HepG2 (cell line): ENCODE data around the gene POLA1. TPM values are rescaled to one million over a fixed set of nuclear protein-coding genes. Genes with fewer than 3 reads are reported as not detected.

Source experiments
- GTF3A ChIP-seq: sonication (generic); formaldehyde crosslinking; conservative IDR thresholded peaks from 2 replicates; pipeline ENCODE4 v1.4.0; 2020; ENCODE audit warnings: mild to moderate bottlenecking, missing genetic modification reagents
- IKZF1 ChIP-seq: fragments of 450-650 bp; IDR thresholded peaks from 2 replicates; pipeline ENCODE4 v1.7.1; 2016
- IRX3 ChIP-seq: sonication (generic); formaldehyde crosslinking; IDR thresholded peaks from 2 replicates; pipeline ENCODE4 v1.8.1; 2023; ENCODE audit warnings: mild to moderate bottlenecking, low read depth, missing genetic modification reagents, borderline replicate concordance
- KDM4B ChIP-seq: sonication (generic); formaldehyde crosslinking; IDR thresholded peaks from 2 replicates; pipeline ENCODE4 v1.4.0; 2020; ENCODE audit warnings: missing genetic modification reagents
- KLF12 ChIP-seq: sonication (generic); formaldehyde crosslinking; IDR thresholded peaks from 2 replicates; pipeline ENCODE4 v1.4.0; 2020; ENCODE audit warnings: missing genetic modification reagents, borderline replicate concordance
- MAFG ChIP-seq: sonication (generic); formaldehyde crosslinking; IDR thresholded peaks from 2 replicates; pipeline ENCODE4 v1.5.1; 2020; ENCODE audit warnings: mild to moderate bottlenecking, missing genetic modification reagents
- MZF1 ChIP-seq: sonication (generic); formaldehyde crosslinking; IDR thresholded peaks from 2 replicates; pipeline ENCODE4 v1.8.1; 2023; ENCODE audit warnings: mild to moderate bottlenecking, missing genetic modification reagents, borderline replicate concordance
- NFYB ChIP-seq: sonication (generic); formaldehyde crosslinking; IDR thresholded peaks from 2 replicates; pipeline ENCODE4 v1.4.0; 2020; ENCODE audit warnings: missing genetic modification reagents
- POGZ ChIP-seq: sonication (generic); formaldehyde crosslinking; IDR thresholded peaks from 2 replicates; pipeline ENCODE4 v1.4.0; 2020; ENCODE audit warnings: mild to moderate bottlenecking, missing genetic modification reagents
- SAP130 ChIP-seq: IDR thresholded peaks from 2 replicates; pipeline ENCODE4 v1.6.1; 2016; ENCODE audit warnings: low read depth
- YEATS2 ChIP-seq: sonication (generic); formaldehyde crosslinking; IDR thresholded peaks from 2 replicates; pipeline ENCODE4 v1.4.0; 2020; ENCODE audit warnings: missing genetic modification reagents, borderline replicate concordance
- ZNF782 ChIP-seq: sonication (generic); formaldehyde crosslinking; IDR thresholded peaks from 2 replicates; pipeline ENCODE4 v1.4.0; 2020; ENCODE audit warnings: missing genetic modification reagents, mild to moderate bottlenecking, borderline replicate concordance
- polyA plus RNA-seq, 8 experiments: library from polyadenylated mRNA; depleted of rRNA in 3 of 8; stranded (reverse) in 7 of 8; unstranded in 1 of 8; fragments of >200 nt; fragmentation: Illumina TruSeq in 4 of 8; extraction: Trizol in 4 of 8; gene quantifications; 2 replicates each; pipeline versions ENCODE4 v1.2.1 to v1.2.3, GENCODE V29; 2011 to 2016; ENCODE audit warnings: low read depth in 4 of 8, missing spikeins in 1 of 8, mixed read lengths in 1 of 8; ENCODE audit not compliant: insufficient read depth in 1 of 8
- total RNA-seq, 5 experiments: library from RNA; depleted of rRNA; stranded (reverse); fragments of >200 nt; fragmentation: Illumina TruSeq; extraction: Trizol; gene quantifications; 2 replicates each; pipeline ENCODE4 v1.2.3, GENCODE V29; 2016; ENCODE audit warnings: low read depth in 1 of 5
- TF ChIP-seq, protein P1 (sequence below): sonication (generic); formaldehyde crosslinking; IDR thresholded peaks from 2 replicates; pipeline ENCODE4 v1.4.0; 2020; ENCODE audit warnings: low read depth, missing genetic modification reagents
- TF ChIP-seq, protein P2 (sequence below): IDR thresholded peaks from 2 replicates; pipeline ENCODE4 v1.4.0; 2020; ENCODE audit warnings: mild to moderate bottlenecking, missing genetic modification reagents
- TF ChIP-seq, protein P3 (sequence below), 2 experiments: sonication (generic) in 1 of 2; formaldehyde crosslinking in 1 of 2; IDR thresholded peaks; 2 replicates each; pipeline versions ENCODE4 v1.5.1 to v1.6.1; 2011 to 2020; ENCODE audit warnings: borderline replicate concordance in 1 of 2, low read depth in 1 of 2, low read length in 1 of 2, mild to moderate bottlenecking in 1 of 2, missing genetic modification reagents in 1 of 2, moderate library complexity in 1 of 2

Gene POLA1
- total and polyA plus RNA-seq, 2 of the 13 experiments (the other 11 are each of a cell fraction or from before 2014, with no cell fraction given): 3.3 to 26.5 TPM

GRCh38 chrX:25015486-25016360 lies 322.0 kb downstream of the POLA1 start, which contains the start of gene ARX (continued):
- TF ChIP-seq, protein P1, sequence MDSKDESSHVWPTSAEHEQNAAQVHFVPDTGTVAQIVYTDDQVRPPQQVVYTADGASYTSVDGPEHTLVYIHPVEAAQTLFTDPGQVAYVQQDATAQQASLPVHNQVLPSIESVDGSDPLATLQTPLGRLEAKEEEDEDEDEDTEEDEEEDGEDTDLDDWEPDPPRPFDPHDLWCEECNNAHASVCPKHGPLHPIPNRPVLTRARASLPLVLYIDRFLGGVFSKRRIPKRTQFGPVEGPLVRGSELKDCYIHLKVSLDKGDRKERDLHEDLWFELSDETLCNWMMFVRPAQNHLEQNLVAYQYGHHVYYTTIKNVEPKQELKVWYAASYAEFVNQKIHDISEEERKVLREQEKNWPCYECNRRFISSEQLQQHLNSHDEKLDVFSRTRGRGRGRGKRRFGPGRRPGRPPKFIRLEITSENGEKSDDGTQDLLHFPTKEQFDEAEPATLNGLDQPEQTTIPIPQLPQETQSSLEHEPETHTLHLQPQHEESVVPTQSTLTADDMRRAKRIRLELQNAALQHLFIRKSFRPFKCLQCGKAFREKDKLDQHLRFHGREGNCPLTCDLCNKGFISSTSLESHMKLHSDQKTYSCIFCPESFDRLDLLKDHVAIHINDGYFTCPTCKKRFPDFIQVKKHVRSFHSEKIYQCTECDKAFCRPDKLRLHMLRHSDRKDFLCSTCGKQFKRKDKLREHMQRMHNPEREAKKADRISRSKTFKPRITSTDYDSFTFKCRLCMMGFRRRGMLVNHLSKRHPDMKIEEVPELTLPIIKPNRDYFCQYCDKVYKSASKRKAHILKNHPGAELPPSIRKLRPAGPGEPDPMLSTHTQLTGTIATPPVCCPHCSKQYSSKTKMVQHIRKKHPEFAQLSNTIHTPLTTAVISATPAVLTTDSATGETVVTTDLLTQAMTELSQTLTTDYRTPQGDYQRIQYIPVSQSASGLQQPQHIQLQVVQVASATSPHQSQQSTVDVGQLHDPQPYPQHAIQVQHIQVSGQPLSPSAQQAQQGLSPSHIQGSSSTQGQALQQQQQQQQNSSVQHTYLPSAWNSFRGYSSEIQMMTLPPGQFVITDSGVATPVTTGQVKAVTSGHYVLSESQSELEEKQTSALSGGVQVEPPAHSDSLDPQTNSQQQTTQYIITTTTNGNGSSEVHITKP (CRISPR knock-in tag): no peak
- TF ChIP-seq, protein P2, sequence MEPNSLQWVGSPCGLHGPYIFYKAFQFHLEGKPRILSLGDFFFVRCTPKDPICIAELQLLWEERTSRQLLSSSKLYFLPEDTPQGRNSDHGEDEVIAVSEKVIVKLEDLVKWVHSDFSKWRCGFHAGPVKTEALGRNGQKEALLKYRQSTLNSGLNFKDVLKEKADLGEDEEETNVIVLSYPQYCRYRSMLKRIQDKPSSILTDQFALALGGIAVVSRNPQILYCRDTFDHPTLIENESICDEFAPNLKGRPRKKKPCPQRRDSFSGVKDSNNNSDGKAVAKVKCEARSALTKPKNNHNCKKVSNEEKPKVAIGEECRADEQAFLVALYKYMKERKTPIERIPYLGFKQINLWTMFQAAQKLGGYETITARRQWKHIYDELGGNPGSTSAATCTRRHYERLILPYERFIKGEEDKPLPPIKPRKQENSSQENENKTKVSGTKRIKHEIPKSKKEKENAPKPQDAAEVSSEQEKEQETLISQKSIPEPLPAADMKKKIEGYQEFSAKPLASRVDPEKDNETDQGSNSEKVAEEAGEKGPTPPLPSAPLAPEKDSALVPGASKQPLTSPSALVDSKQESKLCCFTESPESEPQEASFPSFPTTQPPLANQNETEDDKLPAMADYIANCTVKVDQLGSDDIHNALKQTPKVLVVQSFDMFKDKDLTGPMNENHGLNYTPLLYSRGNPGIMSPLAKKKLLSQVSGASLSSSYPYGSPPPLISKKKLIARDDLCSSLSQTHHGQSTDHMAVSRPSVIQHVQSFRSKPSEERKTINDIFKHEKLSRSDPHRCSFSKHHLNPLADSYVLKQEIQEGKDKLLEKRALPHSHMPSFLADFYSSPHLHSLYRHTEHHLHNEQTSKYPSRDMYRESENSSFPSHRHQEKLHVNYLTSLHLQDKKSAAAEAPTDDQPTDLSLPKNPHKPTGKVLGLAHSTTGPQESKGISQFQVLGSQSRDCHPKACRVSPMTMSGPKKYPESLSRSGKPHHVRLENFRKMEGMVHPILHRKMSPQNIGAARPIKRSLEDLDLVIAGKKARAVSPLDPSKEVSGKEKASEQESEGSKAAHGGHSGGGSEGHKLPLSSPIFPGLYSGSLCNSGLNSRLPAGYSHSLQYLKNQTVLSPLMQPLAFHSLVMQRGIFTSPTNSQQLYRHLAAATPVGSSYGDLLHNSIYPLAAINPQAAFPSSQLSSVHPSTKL: 0 out of 2 replicates have a peak, but pooled peaks have one; percentile 22
- no peak for TF ChIP-seq KLF12 (CRISPR knock-in tag)
- TF ChIP-seq SAP130: peak; percentile 26; the same call in 1 of the 2 replicates
- no peak for TF ChIP-seq ZNF782
- TF ChIP-seq IRX3 (CRISPR knock-in tag): peak; percentile 49; the same call in 1 of the 2 replicates
- TF ChIP-seq GTF3A: no peak
- TF ChIP-seq NFYB (CRISPR knock-in tag): peak; percentile 74
- TF ChIP-seq MZF1 (CRISPR knock-in tag): no peak
- TF ChIP-seq, protein P3, sequence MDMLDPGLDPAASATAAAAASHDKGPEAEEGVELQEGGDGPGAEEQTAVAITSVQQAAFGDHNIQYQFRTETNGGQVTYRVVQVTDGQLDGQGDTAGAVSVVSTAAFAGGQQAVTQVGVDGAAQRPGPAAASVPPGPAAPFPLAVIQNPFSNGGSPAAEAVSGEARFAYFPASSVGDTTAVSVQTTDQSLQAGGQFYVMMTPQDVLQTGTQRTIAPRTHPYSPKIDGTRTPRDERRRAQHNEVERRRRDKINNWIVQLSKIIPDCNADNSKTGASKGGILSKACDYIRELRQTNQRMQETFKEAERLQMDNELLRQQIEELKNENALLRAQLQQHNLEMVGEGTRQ (IDR thresholded peaks at IDR 0.05; ENCODE audit: low read depth, low read length): peak; percentile 59; the same call in 1 of the 2 replicates
- TF ChIP-seq, protein P3 (CRISPR knock-in tag; IDR thresholded peaks at IDR 0.05; ENCODE audit: borderline replicate concordance): no peak
- TF ChIP-seq KDM4B (CRISPR knock-in tag): no peak
- TF ChIP-seq IKZF1: no peak
- TF ChIP-seq MAFG (CRISPR knock-in tag): no peak
- TF ChIP-seq YEATS2 (CRISPR knock-in tag): no peak
- TF ChIP-seq POGZ (CRISPR knock-in tag): peak; percentile 47; the same call in 1 of the 2 replicates
